ENCODE measurements around the gene NDRG2.
A peak's percentile ranks its signal among the peaks of the same experiment; 100 is the strongest.

GRCh38 chr14:21024585-21025370 is at the start of gene NDRG2:
- TF ChIP-seq, protein P1, sequence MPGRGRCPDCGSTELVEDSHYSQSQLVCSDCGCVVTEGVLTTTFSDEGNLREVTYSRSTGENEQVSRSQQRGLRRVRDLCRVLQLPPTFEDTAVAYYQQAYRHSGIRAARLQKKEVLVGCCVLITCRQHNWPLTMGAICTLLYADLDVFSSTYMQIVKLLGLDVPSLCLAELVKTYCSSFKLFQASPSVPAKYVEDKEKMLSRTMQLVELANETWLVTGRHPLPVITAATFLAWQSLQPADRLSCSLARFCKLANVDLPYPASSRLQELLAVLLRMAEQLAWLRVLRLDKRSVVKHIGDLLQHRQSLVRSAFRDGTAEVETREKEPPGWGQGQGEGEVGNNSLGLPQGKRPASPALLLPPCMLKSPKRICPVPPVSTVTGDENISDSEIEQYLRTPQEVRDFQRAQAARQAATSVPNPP (IDR thresholded peaks at IDR 0.05; ENCODE audit: borderline replicate concordance, insufficient read depth, insufficient read length) = no peak
- no peak for TF ChIP-seq CBX2 (IDR thresholded peaks at IDR 0.05; ENCODE audit: insufficient read depth, low read length, poor library complexity, severe bottlenecking)
- TF ChIP-seq MAX (CRISPR knock-in tag; IDR thresholded peaks at IDR 0.05) = no peak; the same call in 1 of the 2 replicates
- no peak for TF ChIP-seq MCM5 (IDR thresholded peaks at IDR 0.05; ENCODE audit: low read depth)
- TF ChIP-seq TAF15 (IDR thresholded peaks at IDR 0.05; ENCODE audit: low read depth, low read length) = no peak
- peak; percentile 65 for TF ChIP-seq POLR2A (conservative IDR thresholded peaks at IDR 0.05)
- TF ChIP-seq CTCF (IDR thresholded peaks at IDR 0.05 in 2 of 3, conservative IDR thresholded peaks at IDR 0.05 in 1 of 3; ENCODE audit: insufficient read depth in 2 of 3, low read depth in 1 of 3, low read length in 3 of 3) = no peak
- no peak for TF ChIP-seq GABPA (tag; conservative IDR thresholded peaks at IDR 0.05; ENCODE audit: low read depth)
- no peak for TF ChIP-seq FOXJ3 (CRISPR knock-in tag; IDR thresholded peaks at IDR 0.05)
- TF ChIP-seq NFIC (IDR thresholded peaks at IDR 0.05) = peak; percentile 20; the same call in 1 of the 2 replicates
- no peak for TF ChIP-seq POLR2AphosphoS5 (IDR thresholded peaks at IDR 0.05; ENCODE audit: control insufficient read depth, insufficient read depth, low read depth, low read length)
- TF ChIP-seq ZNF263 (CRISPR knock-in tag; IDR thresholded peaks at IDR 0.05; ENCODE audit: borderline replicate concordance) = no peak
- no peak for TF ChIP-seq ZNF584 (CRISPR knock-in tag; IDR thresholded peaks at IDR 0.05; ENCODE audit: low read depth)

Data from K562 (cell line).